ENCODE measurements around the gene APP.

APP gene

DNA sequence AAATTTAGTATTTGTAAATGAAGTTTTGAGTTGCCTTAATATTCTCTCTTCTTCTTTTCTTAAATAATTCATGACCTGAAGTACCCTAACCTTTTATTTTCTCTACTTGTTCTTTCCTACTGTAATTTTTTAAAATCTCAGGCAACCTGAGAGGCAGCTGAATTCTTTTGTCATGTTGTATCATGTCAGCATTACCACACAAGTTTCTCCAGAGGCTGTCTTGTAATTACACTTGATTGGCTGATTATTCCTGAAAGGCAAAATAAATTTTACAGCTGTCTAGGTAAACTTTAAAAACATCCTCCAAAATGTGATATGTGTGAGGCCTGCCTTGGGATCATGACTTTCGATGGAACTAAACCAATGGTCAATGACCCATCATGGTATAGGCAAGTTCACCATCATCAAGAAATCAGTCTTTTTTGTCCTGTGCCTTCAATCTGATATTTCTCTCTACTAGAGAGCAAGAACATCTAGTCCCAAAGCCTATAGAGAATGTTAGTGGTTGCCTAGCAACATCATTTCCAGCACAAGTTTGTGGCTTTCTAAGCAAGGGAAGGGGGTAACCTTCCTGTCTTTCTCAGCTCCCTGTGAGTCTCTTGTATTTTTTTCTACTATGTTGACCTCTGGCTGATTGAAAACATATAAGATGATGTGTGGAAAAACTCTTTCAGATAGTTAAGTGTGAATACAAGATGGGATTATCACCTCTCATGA lies 320.3 kb downstream of the APP start:
- no peak for DNase-seq (ENCODE audit: low read depth, low spot score)
- in situ Hi-C loops (cut with HindIII; ENCODE audit: low sequenced_read_pairs), result no loop called here
- H3K4me3 ChIP-seq (ENCODE audit: low read depth, low read length), result no peak overlapping the region
- TF ChIP-seq, protein P1, sequence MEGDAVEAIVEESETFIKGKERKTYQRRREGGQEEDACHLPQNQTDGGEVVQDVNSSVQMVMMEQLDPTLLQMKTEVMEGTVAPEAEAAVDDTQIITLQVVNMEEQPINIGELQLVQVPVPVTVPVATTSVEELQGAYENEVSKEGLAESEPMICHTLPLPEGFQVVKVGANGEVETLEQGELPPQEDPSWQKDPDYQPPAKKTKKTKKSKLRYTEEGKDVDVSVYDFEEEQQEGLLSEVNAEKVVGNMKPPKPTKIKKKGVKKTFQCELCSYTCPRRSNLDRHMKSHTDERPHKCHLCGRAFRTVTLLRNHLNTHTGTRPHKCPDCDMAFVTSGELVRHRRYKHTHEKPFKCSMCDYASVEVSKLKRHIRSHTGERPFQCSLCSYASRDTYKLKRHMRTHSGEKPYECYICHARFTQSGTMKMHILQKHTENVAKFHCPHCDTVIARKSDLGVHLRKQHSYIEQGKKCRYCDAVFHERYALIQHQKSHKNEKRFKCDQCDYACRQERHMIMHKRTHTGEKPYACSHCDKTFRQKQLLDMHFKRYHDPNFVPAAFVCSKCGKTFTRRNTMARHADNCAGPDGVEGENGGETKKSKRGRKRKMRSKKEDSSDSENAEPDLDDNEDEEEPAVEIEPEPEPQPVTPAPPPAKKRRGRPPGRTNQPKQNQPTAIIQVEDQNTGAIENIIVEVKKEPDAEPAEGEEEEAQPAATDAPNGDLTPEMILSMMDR (IDR thresholded peaks at IDR 0.05; ENCODE audit: low read depth, low read length), result no peak

DNA sequence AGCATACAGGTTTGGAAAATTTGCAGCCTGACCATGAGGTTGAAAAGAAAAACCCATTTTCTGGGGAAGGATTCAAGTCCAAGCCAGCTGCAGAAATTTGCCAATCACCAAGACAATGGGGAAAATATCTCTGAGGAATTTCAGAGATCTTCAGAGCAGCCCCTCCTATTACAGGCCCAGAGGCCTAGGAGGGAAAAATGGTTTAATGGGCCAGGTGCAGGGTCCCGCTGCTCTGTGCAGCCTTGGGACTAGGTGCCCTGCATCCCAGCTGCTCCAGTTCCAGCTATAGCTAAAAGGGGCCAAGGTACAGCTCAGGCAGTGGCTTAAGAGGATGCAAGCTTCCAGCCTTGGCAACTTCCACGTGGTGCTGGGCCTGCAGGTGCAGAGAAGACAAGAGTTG lies 322.3 kb downstream of the APP start:
- DNase-seq (ENCODE audit: low read depth, low spot score), result no peak
- in situ Hi-C loops (cut with HindIII; ENCODE audit: low sequenced_read_pairs), result no loop called here
- TF ChIP-seq, protein P1 (IDR thresholded peaks at IDR 0.05; ENCODE audit: low read depth, low read length), result no peak
- H3K4me3 ChIP-seq (ENCODE audit: low read depth, low read length), result no peak overlapping the region

DNA sequence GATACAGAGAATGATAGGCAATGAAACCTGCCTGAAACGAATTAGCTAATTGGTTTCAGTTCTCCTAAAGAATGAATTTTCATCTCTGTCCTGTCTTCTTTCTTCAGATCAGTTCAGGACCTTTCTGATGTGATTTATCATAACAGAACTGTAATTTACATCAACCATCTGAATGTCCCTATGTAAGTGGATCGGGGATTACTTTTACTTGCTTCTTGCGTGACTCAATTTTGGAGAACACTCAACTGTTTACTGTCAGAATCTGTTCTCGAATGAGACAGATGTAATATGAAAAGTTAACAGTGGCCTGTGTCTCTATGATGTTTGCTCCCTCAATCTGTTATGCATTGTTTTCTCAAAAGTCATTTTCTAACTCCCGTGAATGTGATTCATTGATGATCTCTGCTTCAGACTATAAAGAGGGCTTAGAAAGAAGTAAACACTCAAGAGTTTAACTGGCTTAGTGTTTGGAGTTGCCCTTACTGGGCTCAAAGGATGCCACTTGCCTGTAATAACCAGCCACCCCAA lies 324.8 kb downstream of the APP start:
- no peak for DNase-seq (ENCODE audit: low read depth, low spot score)
- TF ChIP-seq, protein P1 (IDR thresholded peaks at IDR 0.05; ENCODE audit: low read depth, low read length), result no peak
- in situ Hi-C loops (cut with HindIII; ENCODE audit: low sequenced_read_pairs), result no loop called here
- H3K4me3 ChIP-seq (ENCODE audit: low read depth, low read length), result no peak overlapping the region

DNA sequence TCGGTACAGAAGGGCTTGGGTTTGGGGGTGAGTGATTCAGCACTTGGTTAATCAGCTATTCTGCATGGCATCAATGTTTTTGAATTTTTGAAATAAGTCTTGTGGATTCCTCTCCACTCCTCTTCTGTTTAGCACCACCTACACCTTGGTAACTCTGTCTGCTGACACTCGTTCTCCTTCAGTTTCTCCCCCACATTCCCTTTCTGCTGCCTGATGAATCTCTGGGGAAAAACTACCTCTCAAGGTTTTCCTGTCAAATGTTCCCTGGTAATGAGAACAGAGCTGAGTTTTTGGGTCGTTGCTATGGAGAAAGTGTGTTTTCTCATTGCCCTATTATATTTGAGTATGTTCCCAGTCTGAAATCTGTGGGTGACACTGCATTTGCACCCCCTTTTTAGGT lies 327.6 kb downstream of the APP start:
- TF ChIP-seq, protein P1 (IDR thresholded peaks at IDR 0.05; ENCODE audit: low read depth, low read length), result no peak
- in situ Hi-C loops (cut with HindIII; ENCODE audit: low sequenced_read_pairs), result no loop called here
- no peak for DNase-seq (ENCODE audit: low read depth, low spot score)

DNA sequence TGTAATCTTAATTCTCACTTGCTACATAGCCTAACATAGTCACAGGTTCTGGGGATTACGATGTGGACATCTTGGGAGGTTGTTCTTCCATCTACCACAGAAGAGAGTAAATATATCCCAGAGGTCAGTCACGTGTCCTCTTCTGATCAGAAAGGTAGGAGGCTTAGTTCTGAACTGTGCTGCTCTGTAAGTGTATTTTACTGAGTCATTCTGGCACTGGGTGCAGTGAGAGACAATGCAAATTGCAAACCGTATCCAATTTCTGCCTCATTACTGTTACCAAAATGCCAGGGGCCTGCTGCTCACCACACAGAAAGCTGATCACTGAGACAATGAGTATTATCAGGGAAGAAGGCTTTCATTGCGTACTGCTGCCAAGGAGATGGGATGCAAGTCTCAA lies 331.8 kb downstream of the APP start:
- no peak overlapping the region for H3K4me3 ChIP-seq (ENCODE audit: low read depth, low read length)
- DNase-seq (ENCODE audit: low read depth, low spot score), result peak; percentile 60
- TF ChIP-seq, protein P1 (IDR thresholded peaks at IDR 0.05; ENCODE audit: low read depth, low read length), result no peak
- in situ Hi-C loops (cut with HindIII; ENCODE audit: low sequenced_read_pairs), result no loop called here

More for the DNA sequence above, 327.6 kb downstream of the APP start:
- no peak overlapping the region for H3K4me3 ChIP-seq (ENCODE audit: low read depth, low read length)

DNA sequence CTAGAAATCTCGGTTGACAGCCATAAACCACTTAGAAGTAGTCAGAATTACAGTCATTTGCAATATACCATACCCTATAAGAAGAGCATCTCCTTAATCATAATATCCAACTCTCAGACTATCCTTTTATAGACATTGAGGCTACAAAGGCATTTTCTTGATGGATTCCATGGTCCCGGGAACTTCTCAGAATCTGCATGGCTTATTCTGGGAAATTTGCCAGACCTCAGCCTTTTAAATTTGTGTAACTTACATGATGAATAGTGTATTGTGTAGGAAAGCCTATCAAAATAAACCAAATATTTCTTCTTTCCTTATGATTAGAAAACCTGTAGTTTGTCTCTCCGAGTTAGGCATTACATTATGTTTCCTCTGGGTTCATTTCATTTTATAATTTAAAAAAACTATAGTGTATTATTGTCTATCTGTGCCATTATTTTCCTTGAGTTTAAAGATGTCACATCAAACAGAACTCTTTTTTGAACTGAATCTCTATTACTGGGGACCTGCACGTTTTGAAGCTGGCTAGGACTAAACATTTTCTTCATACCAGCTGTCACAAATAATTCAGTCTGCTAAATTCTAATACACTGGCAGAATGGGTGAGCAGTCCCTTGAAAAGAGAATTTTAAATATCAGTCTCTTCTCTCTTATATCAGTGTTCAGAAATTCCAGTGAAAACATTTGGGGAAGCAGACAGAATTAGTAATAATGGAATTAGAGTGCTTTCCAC lies 332.9 kb downstream of the APP start:
- in situ Hi-C loops (cut with HindIII; ENCODE audit: low sequenced_read_pairs), result no loop called here
- DNase-seq (ENCODE audit: low read depth, low spot score), result peak; percentile 86
- TF ChIP-seq, protein P1 (IDR thresholded peaks at IDR 0.05; ENCODE audit: low read depth, low read length), result no peak
- H3K4me3 ChIP-seq (ENCODE audit: low read depth, low read length), result no peak overlapping the region

All from astrocyte of the spinal cord (primary cell).